Suprapubic skin (tissue), 4 donors: ENCODE measurements around the gene TNRC6B. TPM values are rescaled to one million over a fixed set of nuclear protein-coding genes. Genes with fewer than 3 reads are reported as not detected.

Source experiments
- DNase-seq, 2 donors: peaks; one replicate each; pipeline ENCODE4 v3.0.0-alpha.2; 2019; ENCODE audit warnings: low spot score in 2 of 2
- H3K27ac ChIP-seq: fragments of 200-600 bp; sonication (generic); one replicate; pipeline ENCODE4 v1.5.1; 2019
- H3K27me3 ChIP-seq: fragments of 200-600 bp; sonication (generic); one replicate; pipeline ENCODE4 v1.5.1; 2019
- H3K36me3 ChIP-seq: fragments of 200-600 bp; sonication (generic); one replicate; pipeline ENCODE4 v1.5.1; 2019
- H3K4me1 ChIP-seq: fragments of 200-600 bp; sonication (generic); one replicate; pipeline ENCODE4 v1.5.1; 2019
- H3K4me3 ChIP-seq: fragments of 200-600 bp; sonication (generic); one replicate; pipeline ENCODE4 v1.5.1; 2019; ENCODE audit warnings: mild to moderate bottlenecking
- H3K9me3 ChIP-seq: fragments of 200-600 bp; sonication (generic); one replicate; pipeline ENCODE4 v1.5.1; 2019
- WGBS: methylation state at CpG from one replicate; pipeline ENCODE4 v1.1.5; 2018; 5-methylcytosine and 5-hydroxymethylcytosine counted together
- total RNA-seq, 4 donors: library from RNA; depleted of rRNA; stranded (reverse); fragments of >200 nt; gene quantifications; one replicate each; pipeline ENCODE4 v1.1.0, GENCODE V29; 2016
- TF ChIP-seq, protein P1 (sequence below), 2 donors: fragments of 200-600 bp in 1 of 2; fragments of 450-650 bp in 1 of 2; sonication (generic) in 1 of 2; IDR thresholded peaks; one replicate each; pipeline ENCODE4 v1.5.1; 2016 to 2019; ENCODE audit warnings: antibody characterized with exemption in 2 of 2, mild to moderate bottlenecking in 1 of 2, moderate library complexity in 1 of 2

TNRC6B gene
- total RNA-seq, 4 donors from 2014 or later, result 44.2 to 179 (median 55.5) TPM

DNA sequence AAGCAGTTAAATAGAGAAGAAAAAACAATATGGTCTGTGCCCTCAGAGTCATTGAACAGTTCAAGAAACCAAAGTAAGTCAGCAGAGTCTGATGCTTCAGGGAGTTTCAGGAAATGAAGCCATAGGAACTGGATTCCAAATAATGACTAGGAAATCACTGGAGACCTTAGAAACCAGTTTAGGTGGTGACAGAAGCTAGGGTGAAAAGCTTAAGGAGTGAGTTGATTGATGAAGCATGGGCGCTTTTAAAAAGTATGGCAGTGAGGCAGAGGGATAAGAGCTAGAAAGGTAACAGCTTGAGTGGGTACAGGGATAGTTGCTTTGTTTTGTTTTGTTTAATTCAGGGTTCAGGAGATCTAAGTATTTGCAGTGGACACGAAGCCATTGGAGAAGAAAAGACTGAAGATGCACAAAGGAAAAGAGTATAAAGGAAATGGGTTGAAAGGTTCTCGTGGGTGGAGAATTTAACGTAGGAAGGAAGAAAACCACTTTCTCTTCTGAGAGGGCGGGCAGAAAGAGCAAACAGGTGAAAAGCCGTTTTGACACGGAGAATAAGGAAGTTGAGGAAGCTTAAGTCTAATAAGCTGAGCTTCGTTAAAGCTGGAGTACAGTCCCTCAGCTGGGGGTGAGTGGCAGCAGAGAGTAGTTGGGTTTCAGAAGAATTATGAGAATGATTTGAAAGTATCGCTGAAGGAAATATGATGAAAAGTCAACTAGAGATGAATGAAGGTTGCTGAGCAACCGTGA is 207.5 kb downstream of the TNRC6B start:
- no peak overlapping the region for H3K4me3 ChIP-seq

More for the DNA sequence above, 207.5 kb downstream of the TNRC6B start:
- Histone ChIP-seq H3K27me3 (no peaks in the 10 kb centered on the region), H3K36me3 (no peaks in the 10 kb centered on the region), H3K9me3 (no peaks in the 10 kb centered on the region), H3K4me1 (peaks cover 4% of the 10 kb centered on the region), H3K27ac (no peak overlapping the region)
- TF ChIP-seq, protein P1, sequence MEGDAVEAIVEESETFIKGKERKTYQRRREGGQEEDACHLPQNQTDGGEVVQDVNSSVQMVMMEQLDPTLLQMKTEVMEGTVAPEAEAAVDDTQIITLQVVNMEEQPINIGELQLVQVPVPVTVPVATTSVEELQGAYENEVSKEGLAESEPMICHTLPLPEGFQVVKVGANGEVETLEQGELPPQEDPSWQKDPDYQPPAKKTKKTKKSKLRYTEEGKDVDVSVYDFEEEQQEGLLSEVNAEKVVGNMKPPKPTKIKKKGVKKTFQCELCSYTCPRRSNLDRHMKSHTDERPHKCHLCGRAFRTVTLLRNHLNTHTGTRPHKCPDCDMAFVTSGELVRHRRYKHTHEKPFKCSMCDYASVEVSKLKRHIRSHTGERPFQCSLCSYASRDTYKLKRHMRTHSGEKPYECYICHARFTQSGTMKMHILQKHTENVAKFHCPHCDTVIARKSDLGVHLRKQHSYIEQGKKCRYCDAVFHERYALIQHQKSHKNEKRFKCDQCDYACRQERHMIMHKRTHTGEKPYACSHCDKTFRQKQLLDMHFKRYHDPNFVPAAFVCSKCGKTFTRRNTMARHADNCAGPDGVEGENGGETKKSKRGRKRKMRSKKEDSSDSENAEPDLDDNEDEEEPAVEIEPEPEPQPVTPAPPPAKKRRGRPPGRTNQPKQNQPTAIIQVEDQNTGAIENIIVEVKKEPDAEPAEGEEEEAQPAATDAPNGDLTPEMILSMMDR (IDR thresholded peaks at IDR 0.05), result no peak
- DNase-seq, result no peak
- 78% methylated on average over 10 of the region's 10 CpGs for WGBS

Other genes with a start within 250 kb of the TNRC6B start
- 1 to 10 TPM in 1 of 4 donors, under 1 TPM in 1, not detected in 2; 0.76 to 1.4 TPM for gene TMA7B, start 217.5 kb upstream of the TNRC6B start, total RNA-seq
- gene FAM83F, start 183.0 kb upstream of the TNRC6B start, total RNA-seq, result 10 to 100 TPM; 54.5 to 78.1 (median 69.3) TPM
- gene ADSL, start 168.6 kb downstream of the TNRC6B start, total RNA-seq, result 10 to 100 TPM; 41.8 to 51.7 (median 45.2) TPM
- gene SGSM3, start 192.7 kb downstream of the TNRC6B start, total RNA-seq, result 100 to 1,000 TPM in 1 of 4 donors, 10 to 100 TPM in 3; 54.3 to 138 (median 83.6) TPM